Medulla oblongata (tissue), 1 donor: Measurements from ENCODE around the gene ARID3B.

ENCODE experiments used
- DNase-seq: peaks from one replicate; pipeline ENCODE4 v3.0.0-alpha.2; 2015; ENCODE audit errors: extremely low spot score

Gene ARID3B

DNA sequence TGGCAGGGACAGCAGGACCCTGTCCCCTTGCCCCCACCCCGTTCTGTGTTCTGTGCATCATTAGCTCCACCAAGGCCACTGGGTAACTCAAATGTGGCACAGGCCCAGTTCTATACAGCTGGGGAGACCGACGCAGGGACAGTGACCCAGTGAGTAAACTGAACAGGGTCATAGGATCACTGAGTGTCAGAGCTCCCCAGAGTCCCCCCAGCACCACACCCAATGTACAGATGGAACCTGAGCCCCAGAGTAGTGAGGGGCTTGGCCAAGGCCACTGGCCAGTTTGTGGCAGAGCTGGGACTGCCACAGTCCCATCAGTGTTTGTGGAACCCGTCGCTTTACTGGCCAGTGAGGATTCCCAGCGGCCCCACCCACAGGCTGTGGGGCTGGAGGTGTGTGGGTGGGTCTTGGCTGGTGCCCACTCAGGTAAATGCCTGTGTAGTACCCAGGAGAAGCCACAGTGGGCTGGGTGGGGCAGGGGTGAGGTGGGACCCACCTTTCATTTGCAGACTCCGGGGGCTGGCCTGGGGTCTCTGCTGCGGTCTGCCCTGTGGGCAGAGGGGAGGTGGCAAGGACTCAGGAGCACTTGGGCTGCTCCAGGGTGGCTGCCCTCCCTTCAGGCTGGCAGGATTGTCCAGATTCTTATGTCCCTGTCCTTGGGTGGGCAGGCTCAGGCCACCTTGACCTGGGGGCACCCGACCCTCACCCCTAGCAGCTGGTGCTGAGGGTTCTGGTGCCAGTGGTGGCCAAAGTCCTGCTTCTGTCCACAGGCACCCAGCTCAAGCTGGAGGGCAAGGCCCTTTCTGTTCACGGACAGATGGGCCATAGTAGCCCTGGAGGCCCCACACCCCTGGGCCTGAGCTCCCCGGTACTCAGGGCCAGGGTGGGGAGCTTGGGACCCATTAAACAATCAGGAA, 63.0 kb downstream of the ARID3B start:
- no peak for DNase-seq

DNA sequence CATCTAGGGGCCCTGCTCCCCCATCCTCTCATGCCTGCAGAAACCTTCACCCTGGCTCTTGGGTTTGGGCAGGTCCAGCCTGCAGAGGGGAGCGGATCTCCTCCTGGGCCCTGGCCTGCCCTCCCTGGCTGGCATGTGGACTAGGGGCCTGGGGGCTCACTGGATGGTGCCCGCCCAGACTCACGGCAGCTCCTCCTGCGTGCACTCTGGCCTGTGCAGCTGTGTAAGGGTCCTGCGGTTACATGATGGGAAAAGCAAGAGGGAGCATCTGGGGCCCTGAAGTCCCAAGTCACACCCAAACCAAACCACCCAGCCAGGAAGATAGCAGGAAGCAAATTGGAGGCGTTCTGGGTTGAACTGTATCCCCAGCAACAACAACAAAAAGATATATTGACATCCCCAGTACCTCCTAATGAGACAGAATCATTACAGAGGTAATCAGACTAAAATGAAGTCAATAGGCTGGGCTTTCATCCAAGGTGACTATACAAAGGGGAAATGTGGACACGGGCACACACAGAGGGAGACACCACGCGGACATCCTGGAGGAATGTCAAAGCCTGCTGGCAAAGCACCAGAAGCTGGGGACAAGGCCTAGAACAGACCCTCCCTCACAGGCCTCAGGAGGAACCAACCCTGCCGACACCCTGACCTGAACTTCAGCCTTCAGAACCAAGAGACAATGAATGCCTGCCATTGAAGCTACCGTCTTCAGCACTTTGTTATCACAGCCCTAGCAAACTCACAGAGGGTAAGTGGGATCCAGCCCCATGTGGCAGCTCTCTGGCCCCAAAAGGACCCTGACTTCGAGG, 64.2 kb downstream of the ARID3B start:
- DNase-seq: no peak

DNA sequence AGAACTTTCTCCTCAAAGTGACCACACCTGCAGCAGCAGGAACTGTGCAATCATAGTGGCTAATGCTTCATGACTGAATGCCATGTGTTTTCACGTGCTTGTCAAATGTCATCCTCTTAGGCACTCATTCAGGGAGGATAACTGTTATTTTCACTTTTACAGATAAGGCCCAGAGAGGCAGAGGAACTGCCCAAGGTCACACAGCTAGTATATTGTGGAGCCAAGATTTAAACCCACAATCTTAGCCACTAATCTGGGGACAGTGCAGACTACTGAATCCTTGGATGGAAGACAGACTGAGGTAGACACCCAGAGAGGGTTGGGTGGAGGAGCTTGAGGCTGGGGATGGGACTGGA, 64.8 kb downstream of the ARID3B start:
- no peak for DNase-seq

DNA sequence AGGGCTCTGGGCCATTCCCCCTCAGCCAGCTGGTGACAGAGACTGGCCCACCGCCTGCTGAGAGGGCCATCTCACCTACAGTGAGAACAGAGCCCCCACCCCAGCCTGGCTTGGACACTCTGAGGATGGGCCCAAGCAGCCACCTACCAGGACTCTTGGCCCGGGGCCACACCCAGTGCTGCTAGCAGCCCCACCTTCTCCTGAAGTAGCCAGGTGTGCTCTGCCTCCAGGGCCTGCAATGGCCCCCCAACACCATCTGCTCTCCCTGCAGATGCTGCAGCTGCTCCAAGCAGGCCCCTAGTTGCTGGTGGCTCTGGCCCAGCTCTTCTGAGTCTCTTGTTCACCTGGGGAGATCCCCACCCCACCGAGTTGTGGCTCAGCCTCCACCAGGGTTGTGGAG, 67.8 kb downstream of the ARID3B start:
- DNase-seq: no peak

DNA sequence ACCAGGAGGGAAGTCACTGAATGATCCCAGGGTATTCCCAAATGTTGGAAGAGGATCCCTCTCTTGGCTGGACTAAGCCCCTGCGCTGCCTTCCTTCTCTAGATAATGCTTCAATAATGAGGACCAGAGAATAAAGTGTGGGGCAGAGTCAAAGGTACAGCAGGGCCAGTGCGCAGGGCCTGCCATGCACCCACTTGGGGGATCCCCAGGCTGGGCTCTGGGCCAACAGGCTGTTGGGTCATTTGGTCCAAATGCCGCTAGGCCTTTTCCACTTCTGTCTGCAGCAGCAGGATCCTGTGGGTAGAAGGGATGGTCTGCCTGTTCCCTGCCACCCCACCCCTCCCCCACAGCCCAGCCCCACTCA, 68.9 kb downstream of the ARID3B start:
- no peak for DNase-seq

DNA sequence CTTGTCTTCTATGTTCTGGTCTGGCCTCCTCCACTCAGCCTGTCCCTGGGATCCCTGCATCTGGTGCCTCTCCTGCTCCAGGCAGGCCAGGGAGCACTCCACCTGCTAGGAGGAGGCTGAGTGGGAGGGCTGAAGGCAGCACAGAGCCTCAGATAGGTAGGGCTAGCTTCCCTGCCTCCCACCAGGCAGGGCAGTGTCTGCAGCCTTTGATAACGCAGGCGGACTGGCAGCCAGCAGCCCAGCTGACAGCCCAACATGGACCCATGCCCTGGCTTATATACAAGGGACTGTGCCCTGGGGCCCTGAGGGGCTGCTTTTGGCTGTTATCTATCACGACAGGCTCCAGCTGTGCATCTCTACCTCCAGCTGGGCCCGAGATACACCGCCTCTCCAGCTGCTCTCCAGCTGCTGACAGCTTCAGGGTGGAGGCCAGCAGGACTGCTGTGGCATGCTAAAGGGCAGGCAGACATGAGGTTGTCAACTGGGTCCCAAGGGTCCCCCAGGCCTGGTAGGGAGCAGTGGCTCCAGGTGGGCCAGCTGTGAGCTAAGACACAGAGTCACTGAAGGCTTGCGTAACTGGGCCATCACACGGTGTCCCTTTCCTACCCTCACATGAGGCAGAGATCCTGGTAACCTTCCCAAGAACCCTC, 69.4 kb downstream of the ARID3B start:
- DNase-seq: no peak

DNA sequence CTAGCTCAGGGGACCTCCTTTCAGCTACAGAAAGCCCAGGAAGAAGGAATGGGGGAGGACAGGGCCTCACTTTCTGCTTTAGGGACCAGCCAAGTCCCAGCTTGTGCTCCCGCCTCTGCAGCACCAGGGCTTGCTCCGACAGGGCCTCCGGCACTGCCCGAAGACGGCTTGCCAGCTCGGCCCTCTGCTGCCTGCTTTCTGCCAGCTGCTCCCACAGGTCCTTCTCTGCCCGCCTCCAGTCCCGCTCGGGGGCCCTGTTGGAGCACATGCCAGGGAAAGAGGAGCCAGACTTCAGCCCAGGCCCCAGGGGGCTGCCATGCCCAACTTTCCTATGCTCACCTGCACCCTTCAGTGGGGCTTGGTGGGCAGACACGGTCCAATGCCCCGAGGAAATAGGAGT, 70.3 kb downstream of the ARID3B start:
- no peak for DNase-seq

DNA sequence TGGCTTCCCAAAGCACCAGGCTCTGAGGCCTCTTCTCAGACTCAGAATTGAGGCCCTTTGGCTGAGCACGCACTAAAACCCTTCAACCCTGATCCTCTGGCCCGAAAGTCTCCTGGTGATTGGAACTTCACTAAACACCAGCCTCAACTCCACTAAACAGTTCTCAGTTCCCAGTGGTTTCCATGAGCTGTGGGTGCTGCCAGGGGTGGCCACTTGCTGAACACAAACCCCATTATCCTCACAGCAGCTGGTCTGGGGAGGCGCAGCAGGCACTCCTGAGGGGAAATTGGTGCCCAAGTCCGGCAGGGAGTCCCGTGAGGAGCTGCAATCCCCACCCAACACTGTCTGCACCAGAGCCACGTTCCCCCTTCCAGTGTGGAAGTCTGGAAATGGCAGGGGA, 70.8 kb downstream of the ARID3B start:
- DNase-seq: no peak

DNA sequence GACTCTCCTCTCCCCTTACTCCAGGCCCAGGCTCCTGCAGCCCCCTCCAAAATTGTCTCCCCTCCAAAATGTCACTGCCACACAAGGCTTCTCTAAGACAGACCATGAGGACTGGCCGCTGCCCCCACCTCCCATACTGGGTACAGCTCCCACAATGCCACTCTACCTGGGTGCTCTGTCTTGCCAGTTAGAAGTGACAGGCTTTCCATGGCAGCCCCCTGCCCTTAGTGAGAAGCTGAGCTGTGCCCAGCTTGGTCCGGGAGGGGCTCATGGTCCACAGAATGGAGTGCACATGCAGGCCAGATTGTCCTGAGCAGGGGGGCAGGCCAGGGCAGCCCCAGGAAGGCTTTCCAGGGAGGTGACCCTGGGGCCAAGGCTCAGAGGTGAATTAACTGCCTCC, 71.7 kb downstream of the ARID3B start:
- no peak for DNase-seq

DNA sequence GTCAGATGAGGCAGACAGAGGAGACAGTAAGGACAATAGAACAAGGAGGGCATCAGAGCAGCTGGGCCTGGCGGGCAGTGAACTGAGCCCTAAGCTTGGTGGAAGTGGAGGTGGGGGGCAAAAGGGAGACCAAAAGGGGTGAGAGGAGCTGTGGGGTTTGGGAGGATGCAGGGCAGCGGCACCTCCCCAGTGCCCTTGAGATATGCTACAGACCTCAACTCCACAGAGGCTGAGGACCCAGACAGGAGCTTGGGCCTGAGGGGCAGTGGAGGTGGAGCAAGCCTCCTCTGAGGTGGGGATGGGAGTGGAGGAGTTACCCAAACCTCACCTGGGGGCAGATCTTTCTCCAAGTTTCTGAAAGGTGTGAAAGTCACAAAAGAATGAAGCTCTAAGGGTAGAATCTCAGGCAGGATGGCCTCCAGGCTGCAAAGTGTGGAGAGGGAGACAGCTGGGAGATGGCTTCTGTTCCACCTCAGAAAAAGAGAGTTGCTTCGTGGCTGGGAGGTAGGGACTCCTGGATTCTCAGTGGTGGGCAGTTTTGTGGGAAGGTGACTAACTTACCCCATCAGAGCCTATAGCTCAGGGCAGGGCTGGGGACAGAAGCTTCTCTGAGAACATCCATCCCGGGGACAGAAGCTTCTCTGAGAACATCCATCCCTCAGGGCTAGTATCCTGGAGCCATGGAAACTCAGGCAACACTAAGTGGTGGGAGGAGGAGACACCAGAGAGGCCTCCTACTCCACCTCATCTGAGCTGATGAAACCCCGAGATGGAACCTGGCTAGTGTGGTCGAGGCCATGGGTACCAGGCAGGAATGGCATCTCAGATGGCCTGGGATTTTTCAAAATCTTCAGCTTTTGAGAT, 72.3 kb downstream of the ARID3B start:
- peak; percentile 19 for DNase-seq

DNA sequence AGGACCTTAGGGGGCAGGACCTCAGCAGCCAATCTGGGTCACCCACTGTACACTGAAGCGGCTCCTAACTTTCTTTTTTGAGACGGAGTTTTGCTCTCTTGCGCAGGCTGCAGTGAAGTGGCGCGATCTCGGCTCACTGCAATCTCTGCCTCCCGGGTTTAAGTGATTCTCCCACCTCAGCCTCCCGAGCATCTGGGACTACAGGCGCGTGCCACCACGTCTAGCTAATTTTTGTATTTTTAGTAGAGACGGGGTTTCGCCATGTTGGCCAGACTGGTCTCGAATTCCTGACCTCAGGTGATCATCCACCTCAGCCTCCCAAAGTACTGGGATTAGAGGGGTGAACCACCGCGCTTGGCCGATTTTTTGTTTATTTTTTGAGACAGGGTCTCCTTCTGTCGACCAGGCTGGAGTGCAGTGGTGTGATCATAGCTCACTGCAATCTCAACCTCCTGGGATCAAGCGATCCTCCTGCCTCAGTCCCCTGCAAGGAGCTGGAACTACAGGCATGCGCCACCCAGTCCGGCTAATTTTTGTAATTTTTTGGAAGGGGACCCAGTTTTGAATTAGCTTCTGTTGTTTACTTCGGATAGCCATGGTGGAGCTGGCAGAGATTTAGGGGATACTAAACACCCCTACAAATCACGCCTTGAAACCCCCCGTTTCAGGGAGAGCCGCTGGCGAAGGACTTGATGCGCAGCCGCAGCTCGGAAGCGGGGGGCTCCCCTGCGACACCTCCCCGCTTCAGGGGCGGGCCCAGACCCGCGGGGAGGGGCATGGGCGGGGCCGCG, 73.1 kb downstream of the ARID3B start:
- no peak for DNase-seq

DNA sequence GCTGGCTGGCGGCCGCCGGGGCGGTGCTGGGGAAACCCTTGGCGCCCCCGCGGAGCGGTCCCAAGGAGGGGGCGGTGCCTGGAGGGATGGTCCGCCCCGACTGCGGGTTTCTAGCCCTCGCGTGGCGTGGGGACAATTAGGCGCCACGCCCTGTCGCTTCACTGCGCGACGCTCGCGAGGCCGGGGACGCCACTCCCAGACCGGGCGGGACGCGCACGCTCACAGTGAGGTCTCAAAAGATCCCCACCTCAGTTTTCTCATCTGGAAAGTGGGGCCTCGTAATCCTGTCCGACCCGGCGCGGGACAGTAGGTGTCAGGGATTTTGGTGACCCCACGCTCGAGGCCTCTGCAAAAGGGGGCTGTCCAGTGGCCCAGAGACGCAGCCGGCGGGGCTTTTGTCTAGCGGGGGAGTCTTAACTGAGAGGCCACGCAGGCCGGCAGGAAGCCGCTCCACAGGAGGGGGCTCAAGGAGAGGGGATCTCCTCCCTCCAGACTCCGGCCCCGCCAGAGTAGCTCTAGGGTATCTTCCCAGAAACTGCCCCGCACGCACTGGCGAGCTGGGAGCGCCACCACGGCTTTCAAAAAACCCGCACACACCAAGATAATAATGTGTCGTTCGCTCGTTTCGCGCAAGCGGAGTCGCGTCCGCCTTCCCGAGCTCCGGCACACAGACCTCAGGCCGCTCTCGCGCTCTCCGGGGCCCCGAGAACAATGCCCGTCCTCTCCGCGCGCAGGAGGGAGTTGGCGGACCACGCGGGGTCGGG, 73.9 kb downstream of the ARID3B start:
- DNase-seq: peak; percentile 85

DNA sequence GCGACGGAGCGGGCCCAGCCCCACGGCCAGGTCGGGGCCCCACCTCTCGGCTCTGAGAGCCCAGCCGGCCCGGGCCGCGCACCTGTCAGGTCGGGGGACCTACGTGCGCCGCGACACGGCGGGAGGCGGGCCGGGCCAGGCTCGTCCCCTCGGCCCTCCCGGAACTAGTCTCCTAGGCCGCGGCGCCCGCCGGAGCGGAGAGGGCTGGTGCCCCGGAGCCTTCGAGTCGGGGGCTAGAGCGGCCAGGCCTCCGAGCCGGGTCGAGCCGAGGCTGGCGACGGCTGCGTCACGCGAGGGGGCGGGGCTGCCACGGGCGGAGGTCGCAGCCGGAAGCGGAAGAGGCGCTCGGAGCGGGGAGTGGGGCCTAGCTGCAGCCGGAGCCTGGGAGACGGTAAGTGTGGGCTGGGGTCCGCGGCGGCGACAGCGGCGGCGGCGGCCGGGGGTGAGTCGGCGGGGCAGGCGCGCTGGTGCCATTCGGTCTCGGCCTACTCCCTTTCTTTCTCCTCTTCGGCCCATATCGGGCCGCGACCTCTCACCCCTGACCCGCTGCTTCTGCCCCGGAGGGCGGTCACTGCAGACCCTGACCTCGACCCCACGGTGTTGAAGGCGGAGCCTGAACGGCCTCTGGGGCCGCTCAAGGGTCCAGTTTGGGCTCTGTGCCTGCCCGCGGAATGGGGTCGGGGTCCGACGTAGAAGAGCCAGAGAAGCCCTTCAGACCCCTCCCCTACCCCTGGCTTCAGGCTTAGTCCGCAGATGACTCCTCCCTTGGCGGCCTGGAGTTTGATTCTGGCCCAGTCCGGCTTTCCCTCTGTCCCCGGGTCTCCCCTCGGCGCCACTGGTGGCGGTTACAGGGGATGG, 74.7 kb downstream of the ARID3B start, which contains the start of gene CLK3:
TSS of gene CLK3 (plus strand) at position 329 of the 858 bp plus-strand sequence. CDS start 3,361 bp downstream, outside the sequence.
- DNase-seq: peak; percentile 96

DNA sequence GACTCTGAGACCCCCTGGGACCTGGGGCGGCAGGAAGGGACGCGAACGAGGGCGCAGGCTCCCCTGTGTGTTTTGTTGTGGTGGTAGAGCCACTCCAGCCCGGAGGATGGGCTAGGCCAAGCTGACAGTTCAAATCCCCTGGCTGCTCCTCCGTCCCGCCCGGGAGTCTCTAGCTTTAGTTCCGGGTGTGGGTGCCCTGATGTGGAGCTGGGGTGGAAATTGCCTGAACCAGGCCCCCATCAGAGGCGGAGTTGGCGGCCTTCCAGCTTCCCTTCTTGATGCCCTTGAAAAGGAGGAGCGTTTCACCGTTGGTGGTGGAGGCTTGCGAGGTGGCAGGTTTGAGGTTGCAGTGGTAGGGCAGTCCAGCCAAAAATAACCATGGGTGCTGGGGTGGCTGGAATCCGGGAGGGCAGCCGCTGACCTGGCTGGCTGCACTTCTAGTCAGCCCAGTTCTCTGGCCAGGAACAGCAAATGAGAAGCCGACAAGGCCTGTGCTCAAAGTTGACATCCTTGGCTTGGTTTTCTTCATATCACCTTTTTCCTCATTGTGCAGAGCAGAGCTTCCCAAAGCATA, 75.4 kb downstream of the ARID3B start:
- peak; percentile 46 for DNase-seq

DNA sequence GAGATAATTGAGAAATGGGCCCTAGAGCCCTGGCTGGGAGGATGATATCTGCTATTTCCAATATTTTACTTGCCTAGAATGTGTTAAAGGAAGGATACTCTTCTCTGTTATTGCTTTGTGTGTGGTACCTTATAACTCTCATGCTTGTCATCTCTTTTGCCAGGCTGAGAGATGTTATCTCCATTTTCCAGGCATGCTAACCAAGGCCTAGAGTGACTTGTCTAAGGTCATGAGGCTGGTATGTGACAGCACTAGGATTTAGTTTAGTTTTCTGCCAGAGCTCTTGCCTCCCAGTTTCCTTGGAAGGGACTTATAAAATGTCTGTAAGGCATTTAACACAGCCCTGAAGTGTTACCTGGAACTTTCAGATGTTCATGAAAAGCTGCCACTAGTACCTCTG, 76.0 kb downstream of the ARID3B start:
- no peak for DNase-seq

DNA sequence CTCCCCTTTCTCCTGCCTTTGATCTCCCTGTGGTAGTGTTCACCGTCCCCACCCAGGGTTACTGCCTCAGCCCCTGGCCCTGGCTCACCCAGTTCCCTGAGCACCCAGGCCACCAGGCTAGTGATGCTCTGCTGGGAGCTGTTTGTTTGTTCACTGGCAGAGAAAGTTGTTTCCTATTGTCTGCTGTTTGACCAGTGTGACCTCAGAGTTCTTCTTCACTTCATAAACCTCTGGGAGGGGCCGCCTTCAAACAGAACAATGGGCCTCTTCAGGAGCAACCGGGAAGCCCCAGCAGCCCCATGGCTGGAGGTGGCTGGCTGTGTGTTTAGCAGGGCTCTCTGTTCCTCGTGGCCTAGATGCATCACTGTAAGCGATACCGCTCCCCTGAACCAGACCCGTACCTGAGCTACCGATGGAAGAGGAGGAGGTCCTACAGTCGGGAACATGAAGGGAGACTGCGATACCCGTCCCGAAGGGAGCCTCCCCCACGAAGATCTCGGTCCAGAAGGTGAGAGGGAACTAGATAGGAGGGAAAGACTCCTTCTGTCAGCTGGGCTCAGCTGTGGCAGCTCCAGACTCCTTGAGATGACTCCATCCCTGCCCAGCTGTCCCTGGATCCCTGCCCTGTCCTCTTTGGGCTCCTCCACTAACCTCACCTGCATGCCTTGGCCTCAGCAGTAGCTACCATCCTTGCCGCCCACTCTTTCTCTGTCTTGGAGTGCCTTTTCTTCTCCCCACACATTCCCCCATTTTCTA, 78.0 kb downstream of the ARID3B start:
- no peak for DNase-seq

DNA sequence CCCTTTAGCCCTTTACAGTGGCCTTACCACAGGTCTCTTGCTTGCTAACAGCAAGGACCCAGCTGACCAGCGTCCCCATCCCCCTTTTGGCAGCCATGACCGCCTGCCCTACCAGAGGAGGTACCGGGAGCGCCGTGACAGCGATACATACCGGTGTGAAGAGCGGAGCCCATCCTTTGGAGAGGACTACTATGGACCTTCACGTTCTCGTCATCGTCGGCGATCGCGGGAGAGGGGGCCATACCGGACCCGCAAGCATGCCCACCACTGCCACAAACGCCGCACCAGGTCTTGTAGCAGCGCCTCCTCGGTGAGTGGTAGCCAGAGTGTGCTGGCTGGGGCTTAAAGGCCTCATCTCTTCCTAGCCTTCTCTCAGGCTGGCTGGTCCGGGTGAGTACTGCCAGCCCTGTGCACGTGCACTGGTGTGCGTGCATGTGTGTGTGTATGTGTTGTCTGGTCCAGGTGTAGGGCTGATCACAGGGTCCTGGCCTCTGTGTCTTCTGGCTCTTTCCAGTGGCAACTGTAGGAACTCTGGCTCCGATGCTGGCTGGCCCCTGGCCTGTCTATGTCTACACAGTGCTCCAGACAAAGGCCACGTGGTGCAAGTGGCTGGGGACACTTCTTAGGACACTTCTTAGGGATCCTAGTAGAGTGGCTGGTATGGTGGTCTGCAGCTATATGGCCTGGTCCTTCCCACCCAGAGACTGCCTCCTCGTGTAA, 79.1 kb downstream of the ARID3B start:
- no peak for DNase-seq
